Right lobe of liver (tissue), 4 donors: ENCODE measurements around the gene BRD1.

ENCODE experiments used
- POLR2A ChIP-seq: fragments of 450-650 bp; IDR thresholded peaks from one replicate; pipeline ENCODE4 v1.6.1; 2017; ENCODE audit warnings: antibody characterized with exemption, mild to moderate bottlenecking
- TF ChIP-seq, protein P1 (sequence below), 4 donors: fragments of 200-600 bp in 3 of 4; fragments of 450-650 bp in 1 of 4; IDR thresholded peaks; one replicate each; pipeline versions ENCODE4 v1.5.1 to v1.8.0; 2016 to 2022; ENCODE audit warnings: antibody characterized with exemption in 4 of 4, mild to moderate bottlenecking in 2 of 4
- donor health status: DM: no; HTN: no; CAD: no.
- donor health status: DM: no; HTN: no; CAD: no.
- donor health status: DM: no; HTN: yes; CAD: no.

DNA sequence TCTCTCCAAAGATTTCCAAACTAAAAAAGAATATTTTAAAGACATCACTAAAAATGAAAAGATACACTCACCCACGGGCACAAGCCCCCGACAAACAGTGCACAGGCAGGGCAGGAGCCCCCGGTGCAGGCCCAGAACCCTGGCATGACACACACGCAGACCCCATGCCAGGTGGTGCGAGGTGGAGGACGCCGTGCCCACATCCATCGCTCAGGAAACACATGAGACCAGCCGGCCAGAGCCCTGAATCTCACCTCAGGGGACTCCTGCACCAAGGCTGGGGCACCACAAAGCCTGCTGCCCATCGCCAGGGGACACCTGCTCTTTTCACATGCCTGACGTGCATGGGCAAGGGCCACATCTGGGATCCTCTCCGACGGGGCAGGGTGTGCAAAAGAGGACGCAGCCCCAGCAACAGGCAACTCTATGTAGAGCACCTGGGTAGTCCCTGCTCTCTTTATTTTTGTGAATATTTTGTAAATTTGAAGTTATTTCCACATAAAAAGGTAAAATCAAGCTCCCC, 13.4 kb downstream of the BRD1 start:
- TF ChIP-seq, protein P1, sequence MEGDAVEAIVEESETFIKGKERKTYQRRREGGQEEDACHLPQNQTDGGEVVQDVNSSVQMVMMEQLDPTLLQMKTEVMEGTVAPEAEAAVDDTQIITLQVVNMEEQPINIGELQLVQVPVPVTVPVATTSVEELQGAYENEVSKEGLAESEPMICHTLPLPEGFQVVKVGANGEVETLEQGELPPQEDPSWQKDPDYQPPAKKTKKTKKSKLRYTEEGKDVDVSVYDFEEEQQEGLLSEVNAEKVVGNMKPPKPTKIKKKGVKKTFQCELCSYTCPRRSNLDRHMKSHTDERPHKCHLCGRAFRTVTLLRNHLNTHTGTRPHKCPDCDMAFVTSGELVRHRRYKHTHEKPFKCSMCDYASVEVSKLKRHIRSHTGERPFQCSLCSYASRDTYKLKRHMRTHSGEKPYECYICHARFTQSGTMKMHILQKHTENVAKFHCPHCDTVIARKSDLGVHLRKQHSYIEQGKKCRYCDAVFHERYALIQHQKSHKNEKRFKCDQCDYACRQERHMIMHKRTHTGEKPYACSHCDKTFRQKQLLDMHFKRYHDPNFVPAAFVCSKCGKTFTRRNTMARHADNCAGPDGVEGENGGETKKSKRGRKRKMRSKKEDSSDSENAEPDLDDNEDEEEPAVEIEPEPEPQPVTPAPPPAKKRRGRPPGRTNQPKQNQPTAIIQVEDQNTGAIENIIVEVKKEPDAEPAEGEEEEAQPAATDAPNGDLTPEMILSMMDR (IDR thresholded peaks at IDR 0.05), result no peak
- TF ChIP-seq POLR2A, result no peak
